Suprapubic skin (tissue), 4 donors: ENCODE measurements around the gene CBFA2T2. TPM values are rescaled to one million over a fixed set of nuclear protein-coding genes. Genes with fewer than 3 reads are reported as not detected.

Source experiments
- DNase-seq, 2 donors: peaks; one replicate each; pipeline ENCODE4 v3.0.0-alpha.2; 2019; ENCODE audit warnings: low spot score in 2 of 2
- H3K27ac ChIP-seq: fragments of 200-600 bp; sonication (generic); one replicate; pipeline ENCODE4 v1.5.1; 2019
- H3K27me3 ChIP-seq: fragments of 200-600 bp; sonication (generic); one replicate; pipeline ENCODE4 v1.5.1; 2019
- H3K36me3 ChIP-seq: fragments of 200-600 bp; sonication (generic); one replicate; pipeline ENCODE4 v1.5.1; 2019
- H3K4me1 ChIP-seq: fragments of 200-600 bp; sonication (generic); one replicate; pipeline ENCODE4 v1.5.1; 2019
- H3K4me3 ChIP-seq: fragments of 200-600 bp; sonication (generic); one replicate; pipeline ENCODE4 v1.5.1; 2019; ENCODE audit warnings: mild to moderate bottlenecking
- H3K9me3 ChIP-seq: fragments of 200-600 bp; sonication (generic); one replicate; pipeline ENCODE4 v1.5.1; 2019
- EP300 ChIP-seq: sonication (generic); formaldehyde crosslinking; IDR thresholded peaks from one replicate; pipeline ENCODE4 v1.6.1; 2017; ENCODE audit warnings: antibody characterized with exemption
- POLR2A ChIP-seq, 2 donors: fragments of 450-650 bp; IDR thresholded peaks; one replicate each; pipeline ENCODE4 v1.6.1; 2017; ENCODE audit warnings: antibody characterized with exemption in 2 of 2, mild to moderate bottlenecking in 2 of 2, moderate library complexity in 2 of 2
- POLR2AphosphoS5 ChIP-seq, 3 donors: sonication (generic); formaldehyde crosslinking; IDR thresholded peaks; one replicate each; pipeline ENCODE4 v1.6.1; 2017; ENCODE audit warnings: antibody characterized with exemption in 3 of 3
- WGBS: methylation state at CpG from one replicate; pipeline ENCODE4 v1.1.5; 2018; 5-methylcytosine and 5-hydroxymethylcytosine counted together
- total RNA-seq, 4 donors: library from RNA; depleted of rRNA; stranded (reverse); fragments of >200 nt; gene quantifications; one replicate each; pipeline ENCODE4 v1.1.0, GENCODE V29; 2016
- TF ChIP-seq, protein P1 (sequence below), 2 donors: fragments of 200-600 bp in 1 of 2; fragments of 450-650 bp in 1 of 2; sonication (generic) in 1 of 2; IDR thresholded peaks; one replicate each; pipeline ENCODE4 v1.5.1; 2016 to 2019; ENCODE audit warnings: antibody characterized with exemption in 2 of 2, mild to moderate bottlenecking in 1 of 2, moderate library complexity in 1 of 2

Gene CBFA2T2
- total RNA-seq, 4 donors from 2014 or later: 20.9 to 36.7 (median 26.1) TPM

DNA sequence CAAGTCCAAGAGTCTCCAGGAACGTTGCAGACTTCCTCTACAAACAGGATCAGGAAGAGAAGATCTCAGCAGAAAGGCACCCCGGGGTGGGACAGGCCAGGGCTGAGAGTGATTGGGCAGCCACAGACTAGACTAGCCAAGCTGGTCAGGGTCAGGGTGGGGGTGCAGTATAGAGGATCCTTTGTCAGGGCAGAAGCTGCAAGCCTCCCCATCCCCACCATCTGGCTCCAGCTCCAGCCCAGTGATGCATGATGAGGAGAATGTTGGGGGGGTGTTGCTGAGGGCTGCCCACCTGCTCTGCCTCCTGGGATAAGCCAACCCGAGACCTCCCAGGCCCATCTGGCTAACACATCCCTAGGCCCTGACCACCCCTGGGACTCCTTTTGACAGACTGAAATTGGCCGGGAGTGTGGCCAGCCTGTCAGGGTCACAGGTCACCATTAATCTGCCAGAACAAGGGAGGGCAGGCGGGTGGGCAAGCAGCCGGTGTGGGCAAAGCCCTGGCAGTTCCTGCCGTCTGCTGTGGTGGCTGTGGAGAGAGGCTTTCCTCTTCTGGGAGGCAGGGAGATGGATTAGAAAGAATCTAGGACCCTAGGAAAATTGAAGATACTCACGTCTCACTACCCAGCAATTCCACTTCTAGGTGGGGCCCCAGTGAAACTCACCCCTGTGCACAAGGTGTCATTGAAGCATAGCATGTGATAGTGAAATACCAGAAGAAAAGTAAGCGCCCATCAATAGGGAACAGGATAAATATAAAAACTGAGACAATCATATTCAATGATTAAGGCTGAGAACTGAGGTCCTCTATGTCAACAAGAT is 24.2 kb upstream of the CBFA2T2 start:
- WGBS: 81% methylated on average over 9 of the region's 9 CpGs
- no peaks in the 10 kb centered on the region for H3K27me3 ChIP-seq
- no peak for DNase-seq
- H3K9me3 ChIP-seq: no peaks in the 10 kb centered on the region
- no peak overlapping the region for H3K4me3 ChIP-seq
- H3K36me3 ChIP-seq: no peaks in the 10 kb centered on the region
- TF ChIP-seq EP300 (no peak), POLR2A (IDR thresholded peaks at IDR 0.05) (no peak), POLR2AphosphoS5 (IDR thresholded peaks at IDR 0.05) (no peak)
- TF ChIP-seq, protein P1, sequence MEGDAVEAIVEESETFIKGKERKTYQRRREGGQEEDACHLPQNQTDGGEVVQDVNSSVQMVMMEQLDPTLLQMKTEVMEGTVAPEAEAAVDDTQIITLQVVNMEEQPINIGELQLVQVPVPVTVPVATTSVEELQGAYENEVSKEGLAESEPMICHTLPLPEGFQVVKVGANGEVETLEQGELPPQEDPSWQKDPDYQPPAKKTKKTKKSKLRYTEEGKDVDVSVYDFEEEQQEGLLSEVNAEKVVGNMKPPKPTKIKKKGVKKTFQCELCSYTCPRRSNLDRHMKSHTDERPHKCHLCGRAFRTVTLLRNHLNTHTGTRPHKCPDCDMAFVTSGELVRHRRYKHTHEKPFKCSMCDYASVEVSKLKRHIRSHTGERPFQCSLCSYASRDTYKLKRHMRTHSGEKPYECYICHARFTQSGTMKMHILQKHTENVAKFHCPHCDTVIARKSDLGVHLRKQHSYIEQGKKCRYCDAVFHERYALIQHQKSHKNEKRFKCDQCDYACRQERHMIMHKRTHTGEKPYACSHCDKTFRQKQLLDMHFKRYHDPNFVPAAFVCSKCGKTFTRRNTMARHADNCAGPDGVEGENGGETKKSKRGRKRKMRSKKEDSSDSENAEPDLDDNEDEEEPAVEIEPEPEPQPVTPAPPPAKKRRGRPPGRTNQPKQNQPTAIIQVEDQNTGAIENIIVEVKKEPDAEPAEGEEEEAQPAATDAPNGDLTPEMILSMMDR (IDR thresholded peaks at IDR 0.05): no peak
- no peaks in the 10 kb centered on the region for H3K4me1 ChIP-seq
- H3K27ac ChIP-seq: no peak overlapping the region

DNA sequence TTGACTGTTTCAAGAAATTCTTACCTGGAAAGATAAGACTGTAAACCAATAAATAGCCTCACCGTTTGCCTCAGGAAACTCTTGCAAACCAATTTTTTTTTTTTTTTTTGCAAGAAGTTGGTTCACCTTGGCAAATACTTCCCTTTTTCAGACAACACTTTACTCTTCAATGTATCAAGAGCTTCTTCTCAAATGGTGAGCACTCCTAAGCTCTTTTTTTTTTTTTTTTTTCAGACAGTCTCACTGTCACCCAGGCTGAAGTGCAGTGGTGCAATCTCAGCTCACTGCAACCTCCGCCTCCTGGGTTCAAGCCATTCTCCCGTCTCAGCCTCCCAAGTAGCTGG is 23.6 kb upstream of the CBFA2T2 start:
- no peak overlapping the region for H3K4me3 ChIP-seq
- H3K9me3 ChIP-seq: no peaks in the 10 kb centered on the region
- 83% methylated on average over 3 of the region's 3 CpGs for WGBS
- H3K4me1 ChIP-seq: no peaks in the 10 kb centered on the region
- DNase-seq: no peak
- no peak overlapping the region for H3K27ac ChIP-seq
- H3K27me3 ChIP-seq: no peaks in the 10 kb centered on the region
- H3K36me3 ChIP-seq: no peaks in the 10 kb centered on the region
- no peak for TF ChIP-seq POLR2AphosphoS5 (IDR thresholded peaks at IDR 0.05)
- TF ChIP-seq EP300: no peak
- TF ChIP-seq POLR2A (IDR thresholded peaks at IDR 0.05): no peak
- TF ChIP-seq, protein P1 (IDR thresholded peaks at IDR 0.05): no peak

DNA sequence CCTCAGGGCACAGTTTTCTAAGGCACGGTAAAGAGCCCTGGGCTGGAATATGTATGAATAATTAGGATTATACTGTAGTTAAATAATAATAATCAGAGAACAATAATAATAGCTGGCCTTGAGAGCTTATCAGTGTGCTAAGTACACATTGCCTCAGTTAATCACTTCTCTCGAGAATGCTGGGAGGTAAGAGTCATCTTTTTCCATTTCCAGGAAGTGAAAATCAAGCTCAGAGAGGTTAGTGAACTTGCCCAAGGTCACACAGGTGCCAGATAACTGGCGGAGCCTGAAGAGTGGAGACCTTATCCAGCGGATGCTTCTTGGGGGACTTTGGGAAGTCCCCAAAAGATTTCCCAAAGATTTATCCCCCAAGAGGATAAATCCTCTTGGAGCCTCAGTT is 19.4 kb upstream of the CBFA2T2 start:
- Histone ChIP-seq H3K9me3 (no peaks in the 10 kb centered on the region), H3K27me3 (no peaks in the 10 kb centered on the region), H3K4me1 (no peaks in the 10 kb centered on the region), H3K4me3 (no peak overlapping the region), H3K36me3 (no peaks in the 10 kb centered on the region), H3K27ac (no peak overlapping the region)
- WGBS: 72% methylated on average over 4 of the region's 4 CpGs
- DNase-seq: no peak
- TF ChIP-seq POLR2A (IDR thresholded peaks at IDR 0.05) (no peak), EP300 (no peak), POLR2AphosphoS5 (IDR thresholded peaks at IDR 0.05) (no peak)
- TF ChIP-seq, protein P1 (IDR thresholded peaks at IDR 0.05): no peak

DNA sequence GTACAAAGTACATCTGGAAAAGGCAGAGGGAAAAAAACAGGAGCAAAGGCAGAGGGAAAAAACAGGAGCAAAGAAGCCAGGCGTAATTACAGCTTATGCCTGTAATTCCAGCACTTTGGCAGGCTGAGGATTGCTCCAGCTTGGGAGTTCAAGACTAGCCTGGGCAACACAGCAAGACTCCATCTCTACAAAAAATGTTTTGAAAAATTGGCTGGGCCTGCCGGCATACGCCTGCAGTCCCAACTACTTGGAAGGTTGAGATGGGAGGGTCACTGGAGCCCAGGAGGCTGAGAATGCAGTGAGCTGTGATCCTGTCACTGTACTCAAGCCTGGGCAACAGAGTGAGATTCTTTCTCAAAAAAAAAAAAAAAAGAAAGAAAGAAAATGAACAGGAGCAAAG is 19.0 kb upstream of the CBFA2T2 start:
- no peak for DNase-seq
- Histone ChIP-seq H3K27me3 (no peaks in the 10 kb centered on the region), H3K9me3 (no peaks in the 10 kb centered on the region), H3K4me3 (no peak overlapping the region), H3K27ac (no peak overlapping the region), H3K4me1 (no peaks in the 10 kb centered on the region), H3K36me3 (no peaks in the 10 kb centered on the region)
- 80% methylated on average over 3 of the region's 3 CpGs for WGBS
- TF ChIP-seq POLR2A (IDR thresholded peaks at IDR 0.05): no peak

DNA sequence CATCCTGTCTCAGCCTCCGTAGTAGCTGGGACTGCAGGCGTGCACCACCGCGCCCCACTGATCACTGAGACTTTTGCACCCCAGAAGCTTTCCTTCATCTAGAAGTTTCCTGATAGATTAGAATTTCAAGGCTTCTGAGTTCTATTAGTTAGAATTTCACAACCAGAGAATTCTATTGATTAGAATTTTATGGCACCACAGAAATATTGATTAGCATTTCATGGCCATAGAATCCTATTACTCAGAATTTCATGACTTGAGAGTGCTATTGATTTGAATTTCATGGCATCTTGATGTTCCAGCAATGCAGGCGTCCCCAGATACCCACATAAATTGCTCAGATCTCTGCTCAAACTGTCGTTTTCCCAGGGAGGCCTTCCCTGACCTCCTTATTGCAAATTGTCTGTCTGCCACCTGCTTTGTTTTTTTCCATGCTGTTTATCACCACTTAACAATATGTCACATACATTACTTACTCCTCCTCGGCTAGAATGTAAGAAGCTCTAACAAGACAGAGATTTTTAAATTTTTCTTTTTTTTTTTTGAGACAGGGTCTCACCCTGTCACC is 16.9 kb upstream of the CBFA2T2 start:
- 88% methylated on average over 7 of the region's 7 CpGs for WGBS
- TF ChIP-seq POLR2A (IDR thresholded peaks at IDR 0.05): no peak
- no peak for TF ChIP-seq POLR2AphosphoS5 (IDR thresholded peaks at IDR 0.05)
- TF ChIP-seq EP300: no peak
- TF ChIP-seq, protein P1 (IDR thresholded peaks at IDR 0.05): no peak
- Histone ChIP-seq H3K4me3 (no peak overlapping the region), H3K27ac (no peak overlapping the region), H3K36me3 (no peaks in the 10 kb centered on the region), H3K9me3 (no peaks in the 10 kb centered on the region), H3K27me3 (no peaks in the 10 kb centered on the region), H3K4me1 (no peaks in the 10 kb centered on the region)
- DNase-seq: no peak
